ENCODE results near the gene SAMD13.

The SAMD13 gene

GRCh38 chr1:84350550-84350949 is 49.0 kb downstream of the SAMD13 start:
- Histone ChIP-seq H3F3A (ENCODE audit: insufficient read depth) (no peaks in the 10 kb centered on the region), H3K9ac (ENCODE audit: low read length) (no peak overlapping the region), H2AFZ (ENCODE audit: low read depth, low read length, severe bottlenecking) (no peak overlapping the region), H3K79me2 (ENCODE audit: insufficient read depth, low read length) (no peaks in the 10 kb centered on the region), H4K20me1 (ENCODE audit: low read depth, low read length) (no peaks in the 10 kb centered on the region), H3K36me3 (ENCODE audit: low read length) (no peaks in the 10 kb centered on the region), H3K9me2 (replicated peaks; ENCODE audit: insufficient read depth, low read length) (no peaks in the 10 kb centered on the region), H3K27ac (ENCODE audit: low read depth, low read length) (no peak overlapping the region), H3K9me3 (ENCODE audit: insufficient read depth, low read length) (no peaks in the 10 kb centered on the region), H3K4me2 (ENCODE audit: low read depth, low read length, poor library complexity, severe bottlenecking) (no peak overlapping the region), H3K4me3 (ENCODE audit: insufficient read depth, low read length, poor library complexity, severe bottlenecking) (no peak overlapping the region), H3K27me3 (ENCODE audit: low read length) (no peaks in the 10 kb centered on the region)
- no peak for TF ChIP-seq EZH2phosphoT487 (conservative IDR thresholded peaks at IDR 0.05; ENCODE audit: low read length)
- TF ChIP-seq, protein P1, sequence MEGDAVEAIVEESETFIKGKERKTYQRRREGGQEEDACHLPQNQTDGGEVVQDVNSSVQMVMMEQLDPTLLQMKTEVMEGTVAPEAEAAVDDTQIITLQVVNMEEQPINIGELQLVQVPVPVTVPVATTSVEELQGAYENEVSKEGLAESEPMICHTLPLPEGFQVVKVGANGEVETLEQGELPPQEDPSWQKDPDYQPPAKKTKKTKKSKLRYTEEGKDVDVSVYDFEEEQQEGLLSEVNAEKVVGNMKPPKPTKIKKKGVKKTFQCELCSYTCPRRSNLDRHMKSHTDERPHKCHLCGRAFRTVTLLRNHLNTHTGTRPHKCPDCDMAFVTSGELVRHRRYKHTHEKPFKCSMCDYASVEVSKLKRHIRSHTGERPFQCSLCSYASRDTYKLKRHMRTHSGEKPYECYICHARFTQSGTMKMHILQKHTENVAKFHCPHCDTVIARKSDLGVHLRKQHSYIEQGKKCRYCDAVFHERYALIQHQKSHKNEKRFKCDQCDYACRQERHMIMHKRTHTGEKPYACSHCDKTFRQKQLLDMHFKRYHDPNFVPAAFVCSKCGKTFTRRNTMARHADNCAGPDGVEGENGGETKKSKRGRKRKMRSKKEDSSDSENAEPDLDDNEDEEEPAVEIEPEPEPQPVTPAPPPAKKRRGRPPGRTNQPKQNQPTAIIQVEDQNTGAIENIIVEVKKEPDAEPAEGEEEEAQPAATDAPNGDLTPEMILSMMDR (IDR thresholded peaks at IDR 0.05; ENCODE audit: insufficient read depth, low read length, poor library complexity, severe bottlenecking): no peak

DNA sequence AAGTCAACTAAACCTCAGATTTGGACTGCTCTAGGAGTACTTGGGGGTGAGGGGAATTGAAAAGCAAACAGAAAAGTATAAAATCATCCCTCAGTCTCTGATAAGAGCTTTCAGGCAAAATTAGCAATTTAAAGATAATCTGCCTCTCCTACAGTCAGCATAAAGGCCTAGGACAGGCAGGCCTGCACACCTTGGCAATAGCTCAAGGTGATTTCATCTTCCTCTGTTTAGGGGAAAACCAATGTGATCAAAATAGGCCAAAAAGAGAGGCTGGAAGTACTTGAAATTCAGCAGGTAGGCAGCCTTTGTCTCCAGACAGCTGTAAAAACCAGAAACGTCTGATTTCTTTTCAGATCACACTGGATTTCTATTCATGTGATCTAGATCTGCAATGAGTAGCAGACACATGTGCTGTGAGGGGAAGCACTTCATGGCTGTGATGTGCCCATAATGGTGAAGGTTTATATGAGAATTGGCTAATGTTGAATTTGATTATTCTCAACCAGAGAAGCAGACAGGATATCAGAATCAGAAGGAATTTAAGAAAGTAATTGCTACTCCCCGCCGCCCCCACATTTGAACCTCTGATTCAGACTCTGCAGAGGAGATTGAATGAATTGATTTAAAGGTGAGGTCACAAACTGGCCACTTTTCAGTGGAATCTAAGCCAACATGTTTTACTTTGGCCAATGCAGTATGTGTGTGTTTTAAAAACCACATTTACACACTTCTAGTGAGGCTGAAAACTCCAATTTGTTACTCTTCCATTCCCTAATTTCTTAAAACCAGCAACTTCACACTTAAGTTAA is 51.0 kb downstream of the SAMD13 start:
- no peaks in the 10 kb centered on the region for H3K27me3 ChIP-seq (ENCODE audit: low read length)
- H3K9me2 ChIP-seq (replicated peaks; ENCODE audit: insufficient read depth, low read length): no peaks in the 10 kb centered on the region
- no peak for TF ChIP-seq EZH2phosphoT487 (conservative IDR thresholded peaks at IDR 0.05; ENCODE audit: low read length)
- TF ChIP-seq, protein P1 (IDR thresholded peaks at IDR 0.05; ENCODE audit: insufficient read depth, low read length, poor library complexity, severe bottlenecking): no peak
- H3K4me2 ChIP-seq (ENCODE audit: low read depth, low read length, poor library complexity, severe bottlenecking): no peak overlapping the region
- no peaks in the 10 kb centered on the region for H3K36me3 ChIP-seq (ENCODE audit: low read length)
- no peak overlapping the region for H2AFZ ChIP-seq (ENCODE audit: low read depth, low read length, severe bottlenecking)
- no peaks in the 10 kb centered on the region for H4K20me1 ChIP-seq (ENCODE audit: low read depth, low read length)
- H3K27ac ChIP-seq (ENCODE audit: low read depth, low read length): no peak overlapping the region
- H3F3A ChIP-seq (ENCODE audit: insufficient read depth): no peaks in the 10 kb centered on the region
- H3K4me3 ChIP-seq (ENCODE audit: insufficient read depth, low read length, poor library complexity, severe bottlenecking): no peak overlapping the region
- no peak overlapping the region for H3K9ac ChIP-seq (ENCODE audit: low read length)
- H3K79me2 ChIP-seq (ENCODE audit: insufficient read depth, low read length): no peaks in the 10 kb centered on the region
- no peaks in the 10 kb centered on the region for H3K9me3 ChIP-seq (ENCODE audit: insufficient read depth, low read length)

DNA sequence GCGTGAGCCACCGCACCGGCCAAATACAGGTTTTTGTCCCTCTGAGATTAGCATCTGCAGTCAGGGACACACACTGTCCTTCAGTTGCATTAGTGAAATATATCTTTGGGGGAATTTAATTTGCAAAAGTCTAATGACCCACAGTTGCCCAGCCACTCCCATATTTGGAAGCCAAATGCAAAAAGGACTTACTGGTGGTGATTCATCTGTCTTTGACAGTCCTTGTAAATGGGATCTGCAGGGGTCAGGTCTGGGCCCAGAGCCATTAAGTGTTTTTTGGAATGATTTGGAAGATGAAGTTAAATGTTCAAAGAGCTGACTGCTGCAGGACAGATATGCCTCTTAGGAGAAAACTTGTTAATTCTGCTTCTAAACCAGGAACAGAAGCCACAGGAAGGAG is 52.2 kb downstream of the SAMD13 start:
- no peaks in the 10 kb centered on the region for H3K36me3 ChIP-seq (ENCODE audit: low read length)
- TF ChIP-seq EZH2phosphoT487 (conservative IDR thresholded peaks at IDR 0.05; ENCODE audit: low read length): no peak
- TF ChIP-seq, protein P1 (IDR thresholded peaks at IDR 0.05; ENCODE audit: insufficient read depth, low read length, poor library complexity, severe bottlenecking): no peak
- no peaks in the 10 kb centered on the region for H4K20me1 ChIP-seq (ENCODE audit: low read depth, low read length)
- no peak overlapping the region for H3K9ac ChIP-seq (ENCODE audit: low read length)
- H3F3A ChIP-seq (ENCODE audit: insufficient read depth): no peaks in the 10 kb centered on the region
- H3K9me2 ChIP-seq (replicated peaks; ENCODE audit: insufficient read depth, low read length): 0 out of 2 replicates have a peak, but pooled peaks cover 3% of the 10 kb centered on the region
- H3K27ac ChIP-seq (ENCODE audit: low read depth, low read length): no peak overlapping the region
- H3K4me3 ChIP-seq (ENCODE audit: insufficient read depth, low read length, poor library complexity, severe bottlenecking): no peak overlapping the region
- H3K27me3 ChIP-seq (ENCODE audit: low read length): no peaks in the 10 kb centered on the region
- H3K9me3 ChIP-seq (ENCODE audit: insufficient read depth, low read length): no peaks in the 10 kb centered on the region
- no peak overlapping the region for H3K4me2 ChIP-seq (ENCODE audit: low read depth, low read length, poor library complexity, severe bottlenecking)
- H3K79me2 ChIP-seq (ENCODE audit: insufficient read depth, low read length): no peaks in the 10 kb centered on the region
- no peak overlapping the region for H2AFZ ChIP-seq (ENCODE audit: low read depth, low read length, severe bottlenecking)

Data from SU-DHL-6 (cell line).